Choroid plexus epithelial cell (primary cell): ENCODE results near the gene RPP40.
A peak's percentile ranks its signal among the peaks of the same experiment; 100 is the strongest.

Source experiments
- DNase-seq: peaks from one replicate; pipeline ENCODE4 v3.0.0-alpha.2; 2010; ENCODE audit warnings: low read depth
- H3K4me3 ChIP-seq: 2 replicates; pipeline ENCODE4 v1.5.1; 2011; ENCODE audit warnings: low read depth, mild to moderate bottlenecking, control low read depth, low read length, moderate library complexity
- TF ChIP-seq, protein P1 (sequence below): conservative IDR thresholded peaks from 2 replicates; pipeline ENCODE4 v1.5.1; 2011; ENCODE audit warnings: low read depth, mild to moderate bottlenecking, control low read depth, inconsistent platforms, low read length, moderate library complexity

The RPP40 gene

DNA sequence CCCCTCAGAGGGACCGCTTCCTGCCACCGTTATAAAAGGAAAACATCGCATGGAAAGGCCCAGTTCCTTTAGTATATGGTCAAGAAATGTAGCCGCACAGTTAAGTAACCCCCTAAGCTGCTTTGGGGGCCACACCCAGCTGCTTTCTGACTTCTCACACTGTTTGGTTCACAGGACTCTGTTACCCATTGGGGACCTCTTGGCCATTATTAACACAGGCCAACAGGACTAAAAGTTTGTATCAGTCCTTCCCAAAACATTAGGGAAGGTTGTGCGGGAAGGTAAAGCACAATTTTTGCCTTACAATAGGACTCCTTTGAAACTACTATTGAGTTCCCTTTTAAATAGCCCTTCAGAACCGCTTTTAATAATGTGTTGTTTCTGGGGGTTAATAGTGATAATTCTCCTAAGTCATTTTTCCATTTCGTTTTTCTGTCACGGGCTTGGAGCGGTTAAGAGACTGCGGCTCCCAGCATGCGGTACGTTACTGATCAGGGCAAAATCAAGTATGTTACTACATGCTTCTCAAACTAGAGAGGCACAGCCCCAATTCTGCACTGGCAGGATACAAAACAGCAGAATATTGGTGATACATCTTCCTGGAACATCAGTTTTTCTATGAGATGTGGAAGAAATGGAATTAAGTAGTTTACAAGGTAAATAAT is 668 bp upstream of the RPP40 start:
- DNase-seq, result no peak
- peak overlapping the region; percentile 83 for H3K4me3 ChIP-seq
- TF ChIP-seq, protein P1, sequence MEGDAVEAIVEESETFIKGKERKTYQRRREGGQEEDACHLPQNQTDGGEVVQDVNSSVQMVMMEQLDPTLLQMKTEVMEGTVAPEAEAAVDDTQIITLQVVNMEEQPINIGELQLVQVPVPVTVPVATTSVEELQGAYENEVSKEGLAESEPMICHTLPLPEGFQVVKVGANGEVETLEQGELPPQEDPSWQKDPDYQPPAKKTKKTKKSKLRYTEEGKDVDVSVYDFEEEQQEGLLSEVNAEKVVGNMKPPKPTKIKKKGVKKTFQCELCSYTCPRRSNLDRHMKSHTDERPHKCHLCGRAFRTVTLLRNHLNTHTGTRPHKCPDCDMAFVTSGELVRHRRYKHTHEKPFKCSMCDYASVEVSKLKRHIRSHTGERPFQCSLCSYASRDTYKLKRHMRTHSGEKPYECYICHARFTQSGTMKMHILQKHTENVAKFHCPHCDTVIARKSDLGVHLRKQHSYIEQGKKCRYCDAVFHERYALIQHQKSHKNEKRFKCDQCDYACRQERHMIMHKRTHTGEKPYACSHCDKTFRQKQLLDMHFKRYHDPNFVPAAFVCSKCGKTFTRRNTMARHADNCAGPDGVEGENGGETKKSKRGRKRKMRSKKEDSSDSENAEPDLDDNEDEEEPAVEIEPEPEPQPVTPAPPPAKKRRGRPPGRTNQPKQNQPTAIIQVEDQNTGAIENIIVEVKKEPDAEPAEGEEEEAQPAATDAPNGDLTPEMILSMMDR, result no peak

DNA sequence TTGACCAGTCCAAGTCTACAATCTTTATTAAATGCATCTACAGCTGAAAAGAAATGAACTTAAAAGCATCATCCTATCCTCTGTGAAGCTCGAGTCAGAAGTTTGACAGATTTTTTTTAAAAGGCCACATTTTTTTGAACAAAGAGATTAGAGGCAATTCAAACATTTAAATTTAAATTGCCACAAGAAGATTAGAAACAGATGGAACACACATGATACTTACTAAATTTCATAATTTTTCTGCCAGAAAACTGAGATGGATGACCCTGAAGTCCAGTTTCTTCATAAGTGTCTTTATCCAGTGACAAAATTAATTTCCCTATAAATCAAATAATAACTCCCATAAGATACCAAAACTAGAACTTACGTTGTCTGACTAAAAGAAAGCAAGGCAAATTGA is 4.3 kb downstream of the RPP40 start:
- no peak for DNase-seq
- no peak overlapping the region for H3K4me3 ChIP-seq
- TF ChIP-seq, protein P1, result no peak

DNA sequence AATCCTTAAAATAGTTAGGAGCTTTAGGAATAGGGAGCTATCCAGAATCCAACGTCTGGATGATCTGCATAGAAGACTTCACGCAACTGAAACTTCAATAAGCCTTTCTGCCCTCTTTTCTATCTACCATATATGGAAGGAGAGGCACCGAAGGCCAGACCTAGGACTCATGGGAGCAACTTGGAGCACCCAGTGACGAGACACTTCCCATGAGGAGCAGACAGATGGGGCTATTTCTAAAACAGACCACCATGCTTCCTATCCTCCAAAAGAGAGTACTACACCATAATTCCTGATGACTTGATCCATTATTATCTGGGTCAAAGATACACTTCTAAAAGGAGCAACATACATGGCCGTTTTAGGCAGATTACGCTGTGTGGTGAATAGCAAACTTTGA is 6.0 kb downstream of the RPP40 start:
- TF ChIP-seq, protein P1, result no peak
- H3K4me3 ChIP-seq, result no peak overlapping the region
- no peak for DNase-seq

DNA sequence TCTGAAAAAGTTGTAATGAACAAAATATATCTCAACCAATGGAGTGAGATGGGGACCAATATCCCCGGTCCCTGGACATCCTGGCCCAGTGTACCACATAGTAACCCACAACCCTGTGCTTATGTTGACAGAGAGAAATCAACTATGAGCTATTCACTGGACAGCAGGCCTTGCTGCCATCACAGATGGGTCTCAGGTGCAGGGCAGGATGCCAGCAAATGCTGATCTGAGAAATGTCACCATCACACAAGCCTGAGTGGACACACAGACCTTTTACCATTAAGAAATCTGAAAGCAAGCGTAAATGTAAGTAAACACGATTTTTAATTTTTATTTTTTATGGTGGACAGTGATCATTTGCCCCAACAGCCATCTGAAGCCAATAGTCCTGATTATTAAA is 9.1 kb downstream of the RPP40 start:
- TF ChIP-seq, protein P1, result no peak
- no peak overlapping the region for H3K4me3 ChIP-seq
- DNase-seq, result no peak

DNA sequence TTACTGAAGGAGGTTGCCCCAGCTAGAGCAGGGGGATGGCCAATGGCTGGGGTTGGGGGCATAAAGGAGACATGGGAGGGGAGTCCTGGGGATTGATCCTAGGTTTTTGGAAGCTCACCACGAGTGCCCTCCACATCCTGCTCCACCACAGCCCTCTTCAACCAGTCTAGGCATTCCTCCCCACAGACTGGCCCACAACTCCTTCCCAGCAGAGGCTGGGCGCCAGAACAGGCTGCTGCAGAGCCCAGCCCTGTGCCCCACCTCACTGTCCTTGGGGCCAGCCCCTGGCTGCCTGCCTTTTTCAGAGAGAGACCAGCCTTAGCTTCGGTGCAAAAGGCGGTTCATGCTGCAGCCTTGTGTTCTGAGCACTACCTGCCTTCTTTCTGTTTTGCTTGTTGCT is 16.4 kb downstream of the RPP40 start:
- TF ChIP-seq, protein P1, result no peak

DNA sequence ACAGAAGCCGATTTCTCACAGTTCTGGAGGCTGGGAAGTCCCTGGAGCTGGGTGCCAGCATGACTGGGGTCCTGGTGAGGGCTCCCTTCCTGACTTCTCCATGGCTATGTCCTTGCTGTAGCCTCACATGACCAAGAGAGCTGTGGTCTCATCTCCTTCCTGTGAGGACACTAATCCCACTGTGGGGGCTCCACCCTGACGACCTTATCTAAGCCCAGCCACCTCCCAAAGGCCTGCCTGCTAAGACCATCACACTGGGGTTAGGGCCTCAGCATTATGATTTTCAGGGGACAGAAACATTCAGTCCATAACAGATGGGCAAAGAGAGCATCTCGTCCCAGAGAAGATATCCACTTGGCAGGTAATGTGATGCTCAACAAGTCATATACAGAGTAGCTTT is 16.8 kb downstream of the RPP40 start:
- TF ChIP-seq, protein P1, result no peak
- no peak for DNase-seq
- no peak overlapping the region for H3K4me3 ChIP-seq

More for the DNA sequence above, 16.4 kb downstream of the RPP40 start:
- no peak for DNase-seq
- H3K4me3 ChIP-seq, result no peak overlapping the region

DNA sequence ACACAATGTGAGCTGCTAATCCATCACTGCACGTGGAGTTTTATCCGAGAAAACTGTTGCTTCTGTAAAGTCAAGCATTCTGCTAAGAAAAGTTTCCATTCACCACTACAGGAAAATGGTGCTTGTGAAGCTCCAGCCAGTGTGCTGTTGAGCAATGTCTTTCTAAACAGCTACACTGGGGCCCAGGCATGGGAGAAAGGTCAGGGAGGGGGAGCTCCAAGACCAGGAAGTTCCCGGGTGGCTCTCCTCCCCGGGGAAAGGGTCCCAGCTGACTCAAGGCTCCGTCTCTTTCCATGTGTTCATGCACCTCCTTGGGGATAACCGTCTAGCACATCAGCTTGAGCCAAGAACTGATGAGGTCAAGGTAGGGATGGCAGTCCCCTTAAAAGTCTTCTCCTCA is 20.5 kb downstream of the RPP40 start:
- DNase-seq, result no peak
- TF ChIP-seq, protein P1, result no peak

More for the DNA sequence above, 20.5 kb downstream of the RPP40 start:
- H3K4me3 ChIP-seq, result no peak overlapping the region
